HG03139 (cell line): ENCODE data around the gene NEDD4.
"Not testable (repeated sequence)": the region's sequence is repeated elsewhere in the genome, so short reads cannot be mapped to it uniquely, and the experiment has no call there.

ENCODE experiments used
- ATAC-seq: cut with Tn5 transposase; IDR thresholded peaks from one replicate; pipeline ENCODE4 v1.9.1; 2021; ENCODE audit not compliant: unreplicated experiment

Gene NEDD4

DNA sequence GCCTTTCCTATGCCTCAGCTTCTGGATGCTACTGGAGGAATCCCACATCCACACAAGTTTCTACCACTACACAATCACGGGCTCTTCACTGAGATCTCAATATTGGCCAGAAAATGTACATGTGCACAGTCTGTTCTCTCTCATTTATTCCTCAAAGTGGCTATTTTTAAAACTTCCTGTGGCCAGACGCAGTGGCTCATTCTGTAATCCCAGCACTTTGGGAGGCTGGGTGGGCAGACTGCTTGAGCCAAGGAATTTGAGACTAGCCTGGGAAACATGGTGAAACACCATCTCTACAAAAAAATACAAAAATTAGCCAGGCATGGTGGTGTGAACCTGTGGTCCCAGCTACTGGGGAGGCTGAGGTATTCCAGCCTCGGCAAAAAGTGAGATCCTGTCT lies 159.1 kb downstream of the NEDD4 start:
- ATAC-seq: no peak

DNA sequence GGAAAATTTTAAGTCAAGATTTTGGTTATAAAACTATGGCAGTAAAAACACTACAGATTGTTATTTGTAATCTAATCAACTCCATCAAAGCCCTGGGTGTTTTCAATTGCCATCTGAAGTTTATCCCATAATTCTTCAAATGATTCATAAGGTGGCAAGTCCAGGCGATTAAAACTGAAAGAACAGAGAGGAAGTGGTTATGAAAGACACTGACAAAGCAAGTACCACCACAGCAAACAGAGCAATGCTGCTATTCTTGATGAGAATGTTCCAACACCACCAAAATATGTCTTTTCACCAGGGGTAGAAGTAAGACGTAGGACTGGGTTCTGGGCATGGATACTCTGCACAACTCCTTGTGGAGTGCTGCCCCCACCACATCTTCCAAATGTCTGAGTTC lies 163.6 kb downstream of the NEDD4 start:
- no peak for ATAC-seq

DNA sequence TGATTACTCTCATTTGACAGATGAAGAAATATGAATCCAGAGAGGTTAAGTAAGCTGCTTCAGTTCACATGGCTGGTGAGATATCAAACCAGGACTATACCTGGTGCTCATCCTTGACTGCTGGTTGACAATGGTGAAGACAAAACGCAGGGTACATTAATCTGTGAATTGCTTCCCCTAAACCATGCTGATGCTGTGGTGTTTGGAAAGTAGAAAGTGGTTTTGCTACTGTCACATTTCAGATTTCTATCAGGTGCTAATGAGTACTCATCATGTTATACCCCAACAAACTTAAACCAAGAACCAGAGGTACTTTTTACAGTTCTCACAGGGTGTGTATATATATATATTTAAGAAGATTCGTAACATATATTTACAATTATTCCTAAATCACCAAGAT lies 165.5 kb downstream of the NEDD4 start:
- no peak for ATAC-seq

DNA sequence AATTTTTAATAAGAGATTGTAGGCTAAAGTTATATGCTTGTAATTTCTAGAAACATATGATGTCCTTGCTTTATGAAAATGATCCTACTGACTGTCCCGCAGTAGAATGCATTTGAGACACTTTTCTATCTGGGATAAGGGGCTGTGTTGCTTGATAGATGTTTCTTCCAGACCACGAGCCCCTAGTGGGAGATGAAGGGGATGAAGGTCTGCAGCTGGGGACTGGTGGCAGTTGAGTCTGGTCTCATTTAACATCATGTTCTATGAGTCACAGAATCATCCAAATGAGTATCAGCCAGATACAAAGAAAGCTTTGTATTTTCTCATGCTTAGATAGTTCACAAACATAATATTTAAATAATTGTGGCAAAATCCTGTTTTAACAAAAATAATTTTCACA lies 166.2 kb downstream of the NEDD4 start:
- no peak for ATAC-seq

DNA sequence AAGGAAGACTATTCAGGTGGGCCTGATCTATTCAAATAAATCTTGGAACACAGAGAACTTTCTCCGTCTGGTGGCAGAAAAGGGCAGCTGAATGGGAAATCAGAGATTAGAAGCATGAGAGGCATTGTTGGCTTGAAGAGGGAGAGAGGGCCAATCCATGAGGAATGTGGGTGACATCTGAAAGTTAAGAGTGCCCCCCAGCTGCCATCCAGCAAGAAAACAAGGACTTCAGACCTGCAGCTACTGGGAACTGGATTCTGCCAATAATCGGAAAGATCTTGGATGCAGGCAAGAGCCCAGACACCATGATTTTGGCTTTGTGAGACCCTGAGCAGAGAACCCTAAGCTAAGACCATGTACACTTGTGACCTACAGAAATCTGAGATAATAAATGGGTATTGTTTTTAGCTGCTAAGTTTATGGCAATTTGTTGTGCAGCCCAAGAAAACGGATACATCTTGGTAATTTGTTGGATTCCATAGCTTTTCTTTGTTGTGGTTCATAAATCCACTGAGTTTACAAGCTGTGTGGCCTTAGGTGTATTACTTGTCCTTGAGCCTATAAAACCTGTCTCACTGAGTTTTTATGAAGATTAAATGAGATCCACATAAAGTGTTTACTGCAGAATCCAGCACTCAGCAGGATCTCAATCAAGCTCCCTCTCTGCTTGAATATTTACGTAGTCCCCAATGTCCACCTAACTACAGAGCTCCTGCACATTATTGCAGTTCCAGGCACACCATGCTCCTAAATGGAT lies 168.4 kb downstream of the NEDD4 start:
- no peak for ATAC-seq

DNA sequence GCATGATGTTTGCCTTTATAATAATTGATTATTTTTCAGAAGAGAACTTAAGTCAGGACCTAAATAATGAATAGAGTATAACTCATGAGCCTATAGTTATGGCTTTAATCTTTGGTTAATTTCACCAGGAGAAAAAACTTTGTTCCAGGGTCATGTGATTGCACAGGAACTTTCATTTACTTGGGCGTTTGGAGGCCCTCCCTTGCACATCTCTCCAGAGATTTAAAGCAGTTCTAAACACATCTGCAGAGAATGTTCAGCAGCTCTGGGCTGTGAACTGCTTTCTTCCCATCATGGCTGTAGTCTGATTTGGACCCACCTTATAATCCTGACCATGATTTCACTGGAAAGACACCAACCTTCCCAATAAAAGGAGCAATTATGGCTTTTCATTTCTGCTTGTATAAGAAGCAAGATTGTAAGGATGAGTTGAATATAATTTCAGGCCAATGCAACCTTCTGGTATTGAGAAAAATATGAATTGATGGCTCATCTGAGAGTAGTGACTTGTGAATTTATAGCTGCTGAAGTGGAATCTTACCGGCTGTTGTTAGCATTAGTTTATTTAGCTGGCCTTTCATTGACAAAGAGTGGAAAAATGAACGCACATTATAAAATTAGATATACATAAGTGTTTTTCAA lies 169.6 kb downstream of the NEDD4 start:
- ATAC-seq: no peak

DNA sequence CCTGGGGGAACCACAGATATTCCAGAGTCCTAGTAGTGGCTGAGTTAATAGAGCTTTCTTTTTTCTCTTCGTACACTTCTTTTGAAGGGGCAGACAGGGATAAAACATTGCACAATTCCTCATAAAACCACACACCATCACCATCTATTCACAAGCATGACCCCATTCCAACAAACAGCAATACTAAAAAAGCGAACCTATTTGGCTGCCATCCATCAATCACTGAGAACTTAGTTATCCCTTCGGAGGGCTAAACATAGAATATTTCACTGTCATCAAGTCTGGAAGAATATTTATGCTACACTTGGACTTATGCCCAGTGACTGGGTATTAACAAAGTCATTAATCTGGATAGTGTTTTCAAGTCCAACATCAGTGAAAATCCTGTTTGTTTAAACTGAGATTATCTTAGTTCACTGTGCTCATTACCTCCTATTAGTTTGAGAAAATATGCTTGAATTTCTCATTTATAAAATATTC lies 170.2 kb downstream of the NEDD4 start:
- no peak for ATAC-seq

DNA sequence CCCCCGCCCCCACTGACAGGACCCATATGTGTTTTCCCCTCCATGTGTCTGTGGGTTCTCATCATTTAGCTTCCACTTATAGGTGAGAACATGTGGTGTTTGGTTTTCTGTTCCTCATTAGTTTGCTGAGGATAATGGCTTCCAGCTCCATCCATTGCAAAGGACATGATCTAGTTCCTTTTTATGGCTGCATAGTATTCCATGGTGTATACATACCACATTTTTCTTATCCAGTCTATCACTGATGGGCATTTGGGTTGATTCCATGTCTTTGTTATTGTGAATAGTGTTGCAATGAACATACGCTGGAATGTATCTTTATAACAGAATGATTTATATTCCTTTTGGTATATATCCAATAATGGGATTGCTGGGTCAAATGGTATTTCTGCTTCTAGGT lies 171.7 kb downstream of the NEDD4 start:
- ATAC-seq: not testable (repeated sequence)

DNA sequence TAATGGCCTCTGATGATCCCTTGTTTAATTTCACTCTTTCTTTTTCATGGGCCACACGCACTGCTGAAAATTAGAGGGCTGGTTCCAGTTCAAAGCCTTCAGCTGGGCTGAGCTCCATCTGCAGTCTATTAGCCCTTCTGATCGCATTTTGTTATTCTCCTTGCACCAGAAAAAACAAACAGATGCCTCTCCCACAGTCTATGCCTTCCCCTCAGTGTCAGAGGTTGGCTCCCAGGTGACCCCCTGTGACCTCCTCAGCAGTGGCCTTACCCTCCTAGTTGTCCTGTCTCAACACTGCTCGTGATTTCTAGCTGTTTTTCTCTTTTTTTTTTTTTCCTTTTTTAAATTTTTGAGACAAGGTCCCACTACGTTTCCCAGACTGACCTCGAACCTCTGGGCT lies 173.4 kb downstream of the NEDD4 start:
- ATAC-seq: no peak

DNA sequence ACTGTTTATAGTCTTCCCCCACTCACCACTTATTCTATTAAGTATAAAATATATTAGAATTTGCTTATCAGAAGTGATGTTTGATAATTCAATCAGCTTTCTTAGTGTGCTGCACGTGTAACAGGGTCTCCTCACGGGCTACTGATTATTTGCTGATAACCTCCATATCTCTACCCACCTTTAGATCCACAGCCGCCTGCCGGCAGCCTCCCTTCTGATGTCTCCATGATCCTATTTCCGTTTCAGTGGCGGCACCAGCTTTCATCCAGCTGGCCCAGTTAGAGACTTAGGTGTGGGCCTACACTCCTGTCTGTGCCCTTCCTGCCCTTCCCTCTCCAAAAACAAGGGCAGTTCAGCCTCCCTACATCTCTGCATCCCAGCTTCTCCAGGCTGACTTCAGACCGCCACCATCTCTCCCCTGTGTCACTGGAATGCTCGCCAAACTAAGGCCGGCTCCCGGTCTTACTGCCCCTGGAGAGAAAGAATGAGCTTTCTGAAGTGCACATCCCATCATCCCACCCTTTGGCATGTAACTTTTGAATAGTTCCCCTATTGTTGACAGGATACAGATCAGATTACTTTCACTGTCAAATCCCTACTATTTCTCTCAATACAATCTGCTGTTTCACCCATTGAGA lies 173.9 kb downstream of the NEDD4 start:
- no peak for ATAC-seq

DNA sequence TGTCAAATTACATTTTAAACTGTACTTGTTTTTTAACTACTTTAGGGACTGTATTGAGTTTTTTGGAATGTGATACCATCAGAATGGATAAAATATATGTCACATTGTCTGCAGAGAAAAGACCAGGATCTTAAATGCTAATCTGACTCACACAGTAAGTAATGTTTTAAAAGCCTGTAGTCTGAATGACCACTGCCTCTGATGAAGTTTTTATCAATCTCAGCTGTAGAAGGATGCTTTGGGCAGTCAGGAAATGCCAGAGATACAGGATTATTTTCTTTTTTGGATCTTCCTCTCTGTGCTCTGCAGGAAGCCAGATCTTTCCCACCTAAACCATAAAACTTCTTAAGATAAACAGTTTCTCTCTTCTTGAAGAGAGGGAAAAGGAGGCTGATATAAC lies 177.4 kb downstream of the NEDD4 start:
- ATAC-seq: no peak

DNA sequence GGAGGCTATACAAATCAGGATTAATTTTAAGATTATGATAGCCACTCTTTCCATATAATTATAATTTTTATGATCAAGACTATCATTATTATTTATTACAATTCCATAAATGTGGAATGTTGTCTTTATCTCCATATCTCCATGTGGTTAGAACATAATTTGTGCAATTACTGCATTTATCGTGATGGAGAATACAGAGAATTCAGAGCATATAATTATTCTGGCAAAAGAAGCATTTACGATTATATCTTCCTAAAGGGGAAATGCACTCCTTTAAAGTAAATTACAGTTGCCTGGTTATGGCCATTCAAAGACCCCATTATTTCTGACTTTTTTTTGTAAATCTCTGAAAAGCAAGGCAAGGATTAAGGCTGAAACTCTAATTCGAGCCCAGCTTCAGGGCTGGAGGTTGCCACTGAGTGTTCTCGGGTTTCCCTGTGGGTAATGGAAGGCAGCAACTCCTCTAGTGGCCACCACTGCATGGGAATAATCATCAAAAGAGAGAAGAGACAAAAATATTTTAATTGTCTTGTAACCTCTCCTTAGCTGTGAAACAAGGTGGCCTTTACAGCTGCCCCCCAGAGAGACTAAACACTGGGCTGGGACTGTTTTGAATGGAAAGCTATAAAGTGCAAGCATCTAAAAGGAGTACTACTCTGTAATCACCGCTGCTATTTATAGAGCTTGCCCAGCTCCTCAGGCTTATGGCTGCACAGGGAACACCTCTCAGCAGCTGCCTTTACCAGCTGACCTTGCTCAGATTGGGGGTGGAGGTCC lies 190.6 kb downstream of the NEDD4 start:
- no peak for ATAC-seq

DNA sequence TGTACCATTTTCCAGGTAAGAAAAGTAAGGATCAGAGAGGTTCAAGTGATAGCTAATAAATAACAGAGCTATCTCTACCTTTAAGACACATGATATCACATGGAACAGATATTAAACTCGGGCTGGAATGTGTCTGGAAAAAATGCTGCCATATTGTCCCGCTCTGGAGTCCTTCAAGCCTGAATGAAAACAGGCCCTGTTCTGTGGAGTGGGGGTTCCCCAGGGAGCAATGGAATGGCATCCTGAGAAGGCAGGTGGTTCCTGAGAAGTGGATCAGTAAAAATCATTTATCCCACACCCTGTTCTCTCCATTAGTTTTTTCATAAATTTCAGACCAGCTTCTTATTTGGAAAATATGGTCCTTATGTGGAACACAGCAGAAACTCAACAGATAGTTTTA lies 193.2 kb downstream of the NEDD4 start:
- ATAC-seq: no peak

DNA sequence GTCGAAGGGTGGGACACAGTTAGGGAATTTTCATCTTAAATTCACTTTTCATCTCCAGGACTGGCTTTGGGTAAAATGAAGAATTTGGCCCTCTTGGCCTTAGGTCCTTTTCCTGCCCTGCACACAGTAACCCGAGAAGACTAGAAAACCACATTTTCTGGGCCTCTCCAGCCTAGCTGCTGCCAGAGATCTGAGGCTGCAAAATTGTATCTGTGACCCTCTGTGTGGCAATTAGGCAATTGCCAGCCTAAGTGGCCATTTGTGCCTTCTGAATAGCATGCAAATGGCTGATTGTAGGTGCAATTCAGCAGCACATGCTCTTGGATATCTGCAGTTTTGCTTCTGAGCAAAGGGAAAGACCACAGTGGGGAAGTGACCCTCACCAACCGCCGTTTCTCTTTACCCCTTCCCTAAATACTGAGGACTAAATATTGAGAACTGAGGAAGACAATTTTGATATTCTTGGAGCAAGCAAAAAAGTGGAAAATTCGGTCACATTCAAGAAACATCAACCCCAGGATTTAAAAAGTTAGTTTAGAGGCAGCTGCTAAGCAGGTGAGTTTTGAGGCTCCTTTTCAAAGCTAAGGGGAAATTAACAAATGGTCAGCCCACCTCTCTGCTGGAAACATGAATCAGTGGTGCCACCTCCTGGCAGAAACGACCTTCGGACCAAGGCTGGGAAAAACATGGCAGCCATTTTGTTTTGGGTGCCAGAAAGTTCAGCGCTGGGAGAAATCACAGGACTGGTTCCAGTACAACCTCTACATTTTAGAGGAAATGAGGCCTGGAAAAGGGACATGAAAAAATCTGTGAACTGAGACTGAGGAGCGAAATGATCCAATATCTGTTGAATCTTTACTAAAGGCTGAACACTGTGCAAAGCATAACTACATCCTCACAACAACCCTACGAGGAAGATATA lies 193.9 kb downstream of the NEDD4 start:
- ATAC-seq: no peak

DNA sequence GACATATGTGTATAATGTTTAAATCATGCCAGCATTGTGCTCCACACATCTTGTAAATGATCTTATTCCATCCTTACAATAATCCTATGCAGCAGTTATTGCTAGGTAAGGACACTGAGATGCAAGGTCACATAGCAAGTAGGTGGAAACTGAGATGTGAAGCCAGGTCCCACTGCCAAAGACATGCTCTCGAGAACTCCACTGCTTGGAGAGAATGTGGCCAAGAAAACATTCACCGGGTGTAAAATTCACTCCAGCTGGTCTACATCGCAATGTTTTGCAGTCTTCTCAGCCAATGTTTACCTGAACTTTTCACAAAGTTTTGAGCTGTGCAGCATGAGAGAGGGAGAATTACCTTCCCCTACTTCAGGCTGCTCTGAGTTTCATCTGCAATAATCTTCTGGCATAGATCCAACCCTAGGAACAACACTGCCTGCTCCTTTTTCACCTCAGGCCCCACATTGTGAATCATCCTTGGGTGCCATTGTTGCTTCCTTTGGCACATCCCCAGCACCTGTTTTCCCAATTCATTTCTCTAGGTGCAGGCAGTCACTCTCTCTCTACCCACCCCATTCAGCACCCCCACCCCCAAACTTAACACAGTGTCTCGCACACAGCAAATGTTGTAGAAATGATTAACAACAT lies 197.0 kb downstream of the NEDD4 start:
- no peak for ATAC-seq

DNA sequence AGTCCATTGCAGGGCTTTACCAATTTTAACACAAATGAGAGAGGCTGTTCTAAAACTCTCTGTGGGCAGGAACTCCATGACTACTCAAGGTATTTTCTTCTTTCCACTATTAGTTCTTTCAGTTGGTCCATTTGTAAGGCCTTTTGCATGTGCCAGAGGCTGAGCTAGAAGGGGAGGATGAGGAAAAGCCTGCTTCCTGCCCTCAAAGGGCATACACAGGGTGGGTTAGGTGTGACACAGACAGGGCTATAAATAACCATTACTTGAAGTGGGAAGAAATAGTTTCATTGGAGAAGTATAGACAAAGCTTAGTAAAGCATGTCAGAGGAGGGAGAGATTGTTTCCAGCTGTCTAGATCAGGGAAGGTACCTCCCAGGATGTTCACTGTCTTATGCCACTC lies 198.4 kb downstream of the NEDD4 start:
- ATAC-seq: no peak

DNA sequence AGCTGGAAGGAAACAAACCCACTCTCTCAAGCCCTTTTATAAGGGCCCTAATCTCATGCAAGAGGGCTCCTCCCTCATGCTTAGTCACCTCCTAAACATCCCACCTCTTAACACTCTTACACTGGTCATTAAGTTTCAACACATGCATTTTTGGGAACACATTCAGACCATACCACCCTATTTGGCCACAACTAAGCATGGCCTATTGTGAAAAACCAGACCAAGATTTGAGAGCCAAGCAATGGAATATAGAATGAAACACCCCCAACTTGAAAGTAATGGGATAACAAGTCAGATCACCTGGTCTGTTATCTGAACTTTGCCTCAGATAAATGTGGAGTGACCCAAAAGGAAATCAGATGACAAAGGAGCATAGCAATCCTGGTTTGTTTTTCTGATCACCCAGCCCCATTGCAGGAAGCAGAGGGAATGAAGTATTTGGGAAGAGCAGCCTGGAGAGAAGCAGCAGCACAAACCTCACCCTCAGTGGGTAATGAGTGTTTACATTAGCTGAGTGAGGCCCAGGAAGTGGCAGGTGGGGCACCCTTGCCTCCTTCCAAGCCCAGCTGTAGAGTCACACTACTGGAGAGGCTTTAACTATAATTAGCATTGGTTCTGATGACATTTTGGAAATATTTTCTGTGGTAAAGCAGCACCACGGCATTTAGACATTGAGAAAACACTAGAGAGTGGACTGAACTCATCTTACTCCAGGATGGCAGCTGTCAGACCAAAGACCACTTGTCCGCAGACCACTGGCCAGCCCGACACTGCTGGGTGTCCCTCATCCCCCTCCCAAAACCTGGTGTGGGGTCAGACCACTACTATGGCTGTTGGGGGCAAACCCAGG lies 201.6 kb downstream of the NEDD4 start:
- no peak for ATAC-seq

DNA sequence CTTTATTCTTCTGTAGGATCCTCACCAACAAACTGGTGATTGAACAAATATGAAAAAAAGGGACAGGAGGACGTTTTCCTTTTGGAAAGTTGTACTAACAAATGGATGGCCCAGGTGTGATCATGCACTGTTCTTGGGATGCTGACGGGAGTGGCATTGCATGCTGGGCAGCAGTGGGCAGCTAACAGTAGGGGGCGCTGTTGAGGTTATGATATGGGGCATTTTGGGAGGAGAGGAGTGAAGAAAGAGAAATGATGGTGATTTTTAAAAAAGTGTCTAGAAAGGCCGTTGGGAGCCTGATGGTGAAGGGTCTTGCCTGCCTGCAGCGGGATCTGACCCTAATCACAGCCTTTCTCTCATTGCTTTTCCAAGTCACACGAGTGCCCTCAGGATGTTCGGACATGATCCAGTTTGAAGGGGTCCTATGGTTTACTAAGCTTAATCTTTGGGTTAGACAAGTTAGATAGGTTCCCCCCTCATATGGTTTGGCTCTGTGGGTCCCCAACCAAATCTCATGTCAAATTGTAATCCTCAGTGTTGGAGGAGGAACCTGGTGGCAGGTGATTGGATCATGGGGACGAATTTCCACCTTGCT lies 204.2 kb downstream of the NEDD4 start:
- ATAC-seq: no peak

DNA sequence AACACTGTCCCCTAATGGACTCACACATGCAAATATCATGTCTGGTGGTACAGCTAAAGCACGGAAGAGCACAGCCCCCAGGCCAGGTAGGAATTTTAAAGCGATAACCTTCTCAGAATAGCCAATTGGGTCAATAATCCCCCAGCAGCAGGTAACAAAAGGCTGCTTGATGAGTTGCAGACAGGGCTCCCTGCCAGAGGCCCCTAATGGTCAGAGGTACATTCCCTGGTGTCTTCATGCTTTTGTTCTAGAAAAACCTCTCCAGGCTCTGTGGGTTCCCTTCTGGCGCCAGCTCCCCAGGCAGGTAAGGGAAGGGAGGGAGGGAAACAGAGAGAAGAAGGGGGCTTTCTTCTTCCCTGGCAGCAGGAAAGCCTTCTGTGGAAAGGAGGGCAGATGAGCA lies 207.1 kb downstream of the NEDD4 start:
- no peak for ATAC-seq
